Panc1 (cell line): ENCODE measurements around the gene WNT9A.

Experiments
- POLR2AphosphoS5 ChIP-seq: IDR thresholded peaks from 2 replicates; pipeline ENCODE4 v1.6.1; 2012; ENCODE audit warnings: mild to moderate bottlenecking, low read depth, low read length, moderate library complexity
- SIN3A ChIP-seq: IDR thresholded peaks from 2 replicates; pipeline ENCODE4 v1.6.1; 2012; ENCODE audit warnings: low read depth, mild to moderate bottlenecking, low read length, moderate library complexity, borderline replicate concordance; ENCODE audit not compliant: insufficient read depth
- TF ChIP-seq, protein P1 (sequence below): fragments of 450-650 bp; IDR thresholded peaks from 2 replicates; pipeline ENCODE4 v1.5.1; 2017; ENCODE audit warnings: mild to moderate bottlenecking
- TF ChIP-seq, protein P2 (sequence below), 2 experiments: IDR thresholded peaks; 2 replicates each; pipeline ENCODE4 v1.6.1; 2011 to 2012; ENCODE audit warnings: low read depth in 2 of 2, control low read depth in 1 of 2, low read length in 1 of 2, mild to moderate bottlenecking in 1 of 2, moderate library complexity in 1 of 2; ENCODE audit not compliant: insufficient read depth in 1 of 2

DNA sequence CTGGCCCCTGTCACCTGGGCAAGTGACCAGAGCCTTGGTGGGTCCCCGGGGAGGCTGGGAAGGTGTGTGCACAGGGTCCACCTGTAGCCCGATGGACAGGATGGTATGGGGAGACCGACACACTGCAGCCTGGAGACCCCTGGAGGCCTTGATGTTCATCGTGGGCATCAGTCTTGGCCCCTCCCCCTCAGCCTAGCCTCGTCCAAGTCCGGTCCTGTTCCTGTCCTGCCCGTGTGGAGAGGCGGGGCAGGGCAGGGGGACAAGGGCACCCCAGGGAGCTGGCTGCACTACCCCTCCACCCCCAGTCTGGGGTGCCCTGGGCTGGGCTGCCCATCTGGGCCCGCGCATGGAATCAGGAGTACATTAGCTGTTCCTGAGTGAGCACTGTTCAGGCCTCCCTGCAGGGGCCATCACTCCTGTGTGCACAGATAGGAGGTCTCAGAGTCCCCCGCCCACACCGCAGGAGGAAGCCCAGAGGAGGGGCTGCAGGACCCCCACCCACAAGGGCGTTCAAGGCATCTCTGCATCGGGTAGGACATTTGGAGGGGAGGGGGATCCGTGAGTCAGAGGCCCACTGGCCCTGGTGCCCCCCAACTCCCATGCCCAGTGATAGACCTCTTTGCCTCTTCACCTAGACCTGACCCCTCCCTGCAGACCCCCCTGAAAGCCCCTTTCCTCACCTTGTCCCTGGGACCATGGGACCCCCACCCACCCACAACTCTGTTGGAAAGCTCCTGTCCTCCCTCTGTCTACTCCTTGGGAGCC, 63.2 kb downstream of the WNT9A start:
- TF ChIP-seq, protein P1, sequence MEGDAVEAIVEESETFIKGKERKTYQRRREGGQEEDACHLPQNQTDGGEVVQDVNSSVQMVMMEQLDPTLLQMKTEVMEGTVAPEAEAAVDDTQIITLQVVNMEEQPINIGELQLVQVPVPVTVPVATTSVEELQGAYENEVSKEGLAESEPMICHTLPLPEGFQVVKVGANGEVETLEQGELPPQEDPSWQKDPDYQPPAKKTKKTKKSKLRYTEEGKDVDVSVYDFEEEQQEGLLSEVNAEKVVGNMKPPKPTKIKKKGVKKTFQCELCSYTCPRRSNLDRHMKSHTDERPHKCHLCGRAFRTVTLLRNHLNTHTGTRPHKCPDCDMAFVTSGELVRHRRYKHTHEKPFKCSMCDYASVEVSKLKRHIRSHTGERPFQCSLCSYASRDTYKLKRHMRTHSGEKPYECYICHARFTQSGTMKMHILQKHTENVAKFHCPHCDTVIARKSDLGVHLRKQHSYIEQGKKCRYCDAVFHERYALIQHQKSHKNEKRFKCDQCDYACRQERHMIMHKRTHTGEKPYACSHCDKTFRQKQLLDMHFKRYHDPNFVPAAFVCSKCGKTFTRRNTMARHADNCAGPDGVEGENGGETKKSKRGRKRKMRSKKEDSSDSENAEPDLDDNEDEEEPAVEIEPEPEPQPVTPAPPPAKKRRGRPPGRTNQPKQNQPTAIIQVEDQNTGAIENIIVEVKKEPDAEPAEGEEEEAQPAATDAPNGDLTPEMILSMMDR = no peak
- TF ChIP-seq, protein P2, sequence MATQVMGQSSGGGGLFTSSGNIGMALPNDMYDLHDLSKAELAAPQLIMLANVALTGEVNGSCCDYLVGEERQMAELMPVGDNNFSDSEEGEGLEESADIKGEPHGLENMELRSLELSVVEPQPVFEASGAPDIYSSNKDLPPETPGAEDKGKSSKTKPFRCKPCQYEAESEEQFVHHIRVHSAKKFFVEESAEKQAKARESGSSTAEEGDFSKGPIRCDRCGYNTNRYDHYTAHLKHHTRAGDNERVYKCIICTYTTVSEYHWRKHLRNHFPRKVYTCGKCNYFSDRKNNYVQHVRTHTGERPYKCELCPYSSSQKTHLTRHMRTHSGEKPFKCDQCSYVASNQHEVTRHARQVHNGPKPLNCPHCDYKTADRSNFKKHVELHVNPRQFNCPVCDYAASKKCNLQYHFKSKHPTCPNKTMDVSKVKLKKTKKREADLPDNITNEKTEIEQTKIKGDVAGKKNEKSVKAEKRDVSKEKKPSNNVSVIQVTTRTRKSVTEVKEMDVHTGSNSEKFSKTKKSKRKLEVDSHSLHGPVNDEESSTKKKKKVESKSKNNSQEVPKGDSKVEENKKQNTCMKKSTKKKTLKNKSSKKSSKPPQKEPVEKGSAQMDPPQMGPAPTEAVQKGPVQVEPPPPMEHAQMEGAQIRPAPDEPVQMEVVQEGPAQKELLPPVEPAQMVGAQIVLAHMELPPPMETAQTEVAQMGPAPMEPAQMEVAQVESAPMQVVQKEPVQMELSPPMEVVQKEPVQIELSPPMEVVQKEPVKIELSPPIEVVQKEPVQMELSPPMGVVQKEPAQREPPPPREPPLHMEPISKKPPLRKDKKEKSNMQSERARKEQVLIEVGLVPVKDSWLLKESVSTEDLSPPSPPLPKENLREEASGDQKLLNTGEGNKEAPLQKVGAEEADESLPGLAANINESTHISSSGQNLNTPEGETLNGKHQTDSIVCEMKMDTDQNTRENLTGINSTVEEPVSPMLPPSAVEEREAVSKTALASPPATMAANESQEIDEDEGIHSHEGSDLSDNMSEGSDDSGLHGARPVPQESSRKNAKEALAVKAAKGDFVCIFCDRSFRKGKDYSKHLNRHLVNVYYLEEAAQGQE (IDR thresholded peaks at IDR 0.05; ENCODE audit: insufficient read depth in 1 of 2, low read depth in 2 of 2, low read length in 1 of 2) = no peak
- TF ChIP-seq SIN3A = no peak
- no peak for TF ChIP-seq POLR2AphosphoS5
